Choroid plexus epithelial cell (primary cell): ENCODE measurements around the gene CNOT4.

ENCODE experiments used
- DNase-seq: peaks from one replicate; pipeline ENCODE4 v3.0.0-alpha.2; 2010; ENCODE audit warnings: low read depth
- H3K4me3 ChIP-seq: 2 replicates; pipeline ENCODE4 v1.5.1; 2011; ENCODE audit warnings: low read depth, mild to moderate bottlenecking, control low read depth, low read length, moderate library complexity
- TF ChIP-seq, protein P1 (sequence below): conservative IDR thresholded peaks from 2 replicates; pipeline ENCODE4 v1.5.1; 2011; ENCODE audit warnings: low read depth, mild to moderate bottlenecking, control low read depth, inconsistent platforms, low read length, moderate library complexity

The CNOT4 gene

GRCh38 chr7:135334830-135335543, 174.9 kb downstream of the CNOT4 start:
- TF ChIP-seq, protein P1, sequence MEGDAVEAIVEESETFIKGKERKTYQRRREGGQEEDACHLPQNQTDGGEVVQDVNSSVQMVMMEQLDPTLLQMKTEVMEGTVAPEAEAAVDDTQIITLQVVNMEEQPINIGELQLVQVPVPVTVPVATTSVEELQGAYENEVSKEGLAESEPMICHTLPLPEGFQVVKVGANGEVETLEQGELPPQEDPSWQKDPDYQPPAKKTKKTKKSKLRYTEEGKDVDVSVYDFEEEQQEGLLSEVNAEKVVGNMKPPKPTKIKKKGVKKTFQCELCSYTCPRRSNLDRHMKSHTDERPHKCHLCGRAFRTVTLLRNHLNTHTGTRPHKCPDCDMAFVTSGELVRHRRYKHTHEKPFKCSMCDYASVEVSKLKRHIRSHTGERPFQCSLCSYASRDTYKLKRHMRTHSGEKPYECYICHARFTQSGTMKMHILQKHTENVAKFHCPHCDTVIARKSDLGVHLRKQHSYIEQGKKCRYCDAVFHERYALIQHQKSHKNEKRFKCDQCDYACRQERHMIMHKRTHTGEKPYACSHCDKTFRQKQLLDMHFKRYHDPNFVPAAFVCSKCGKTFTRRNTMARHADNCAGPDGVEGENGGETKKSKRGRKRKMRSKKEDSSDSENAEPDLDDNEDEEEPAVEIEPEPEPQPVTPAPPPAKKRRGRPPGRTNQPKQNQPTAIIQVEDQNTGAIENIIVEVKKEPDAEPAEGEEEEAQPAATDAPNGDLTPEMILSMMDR: no peak
- DNase-seq: no peak
- H3K4me3 ChIP-seq: no peak overlapping the region

DNA sequence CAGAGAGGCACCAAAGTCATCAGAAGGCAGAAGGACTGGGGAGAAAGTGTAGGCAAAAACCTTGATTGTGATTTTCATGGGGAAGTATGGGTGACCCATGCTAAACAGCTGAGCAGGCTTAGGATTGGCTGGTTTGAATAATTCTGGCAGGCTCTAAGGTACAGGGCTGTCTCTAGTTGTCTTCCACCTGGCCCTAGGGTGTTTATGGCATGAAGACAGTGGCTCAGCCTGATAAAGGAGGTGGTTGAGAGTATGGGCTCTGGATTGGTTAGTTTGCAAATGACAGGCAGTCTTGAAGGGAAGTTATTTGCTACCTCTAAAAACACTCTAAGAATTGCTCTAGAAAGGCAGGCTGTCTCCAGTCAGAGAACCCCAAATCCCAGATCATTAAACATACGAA, 176.0 kb downstream of the CNOT4 start:
- TF ChIP-seq, protein P1: no peak
- no peak overlapping the region for H3K4me3 ChIP-seq
- no peak for DNase-seq

- no peak overlapping the region for H3K4me3 ChIP-seq
- no peak for DNase-seq
- TF ChIP-seq, protein P1: no peak
Observed at GRCh38 chr7:135333200-135333599, 176.7 kb downstream of the CNOT4 start.

DNA sequence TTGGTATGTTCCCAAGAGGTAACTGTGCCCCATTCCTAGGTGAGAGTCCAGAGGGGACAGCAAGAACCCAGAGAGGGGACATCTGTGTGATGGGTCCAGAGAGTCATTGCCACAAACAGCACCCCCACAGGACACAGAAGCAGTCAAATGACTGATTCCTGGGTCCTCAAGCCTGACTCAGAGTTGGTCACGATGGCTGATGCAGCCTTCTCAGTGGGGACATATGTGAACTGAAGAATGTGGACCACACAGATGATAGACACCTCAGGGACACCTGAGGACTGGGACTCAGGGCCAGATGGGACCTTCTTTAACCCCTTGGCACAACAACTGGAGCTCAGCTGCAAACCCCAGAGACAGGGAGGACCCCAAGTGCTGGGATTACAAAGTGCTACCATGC, 179.8 kb downstream of the CNOT4 start:
- H3K4me3 ChIP-seq: no peak overlapping the region
- TF ChIP-seq, protein P1: no peak
- no peak for DNase-seq

DNA sequence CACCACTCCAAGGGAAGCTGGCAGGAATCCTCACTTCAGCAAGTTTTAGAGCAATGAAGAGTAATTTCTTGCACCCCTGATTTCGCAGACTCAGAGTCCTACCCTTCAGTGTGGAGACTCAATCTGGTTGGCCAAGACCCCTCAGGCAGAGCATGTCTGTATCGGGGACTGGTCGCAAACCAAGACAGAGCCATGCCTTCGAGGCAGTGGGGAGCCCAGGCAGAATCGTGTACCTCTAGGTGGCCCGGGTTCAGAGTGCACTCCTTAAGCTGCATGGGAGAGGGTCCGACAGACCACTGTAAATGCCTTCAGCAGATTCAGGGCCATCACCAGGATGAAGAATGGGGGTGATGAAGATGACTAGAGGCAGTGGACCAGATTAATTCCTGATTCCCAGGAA, 181.4 kb downstream of the CNOT4 start:
- no peak for DNase-seq
- no peak overlapping the region for H3K4me3 ChIP-seq
- TF ChIP-seq, protein P1: no peak

- TF ChIP-seq, protein P1: no peak
- no peak for DNase-seq
- H3K4me3 ChIP-seq: no peak overlapping the region
Observed at GRCh38 chr7:135328053-135328452, 181.8 kb downstream of the CNOT4 start.

- TF ChIP-seq, protein P1: no peak
- no peak overlapping the region for H3K4me3 ChIP-seq
- DNase-seq: no peak
Observed at GRCh38 chr7:135327458-135327857, 182.4 kb downstream of the CNOT4 start.
